GM18873 (cell line): Measurements from ENCODE around the gene GTF2H2C_2.
"Not testable (repeated sequence)": the region's sequence is repeated elsewhere in the genome, so short reads cannot be mapped to it uniquely, and the experiment has no call there.

Source experiments
- ATAC-seq: cut with Tn5 transposase; IDR thresholded peaks from one replicate; pipeline ENCODE4 v1.9.1; 2021; ENCODE audit warnings: mild to moderate bottlenecking, moderate library complexity, moderate number of reproducible peaks; ENCODE audit not compliant: unreplicated experiment, low FRiP score

Gene GTF2H2C_2

GRCh38 chr5:70415117-70415516 lies at the start of gene GTF2H2C_2:
GTF2H2C_2 (plus strand) TSS chr5:70415368.
- ATAC-seq, result peak; percentile 83

GRCh38 chr5:70400984-70401686 lies 14.0 kb upstream of the GTF2H2C_2 start:
- not testable (repeated sequence) for ATAC-seq

- not testable (repeated sequence) for ATAC-seq
Observed at GRCh38 chr5:70421322-70421721, 6.2 kb downstream of the GTF2H2C_2 start.

- ATAC-seq, result not testable (repeated sequence)
Observed at GRCh38 chr5:70423215-70423614, 8.0 kb downstream of the GTF2H2C_2 start.

GRCh38 chr5:70438518-70438917 lies 23.4 kb downstream of the GTF2H2C_2 start:
- ATAC-seq, result not testable (repeated sequence)

- ATAC-seq, result not testable (repeated sequence)
Observed at GRCh38 chr5:70449565-70449964, 34.4 kb downstream of the GTF2H2C_2 start.

- ATAC-seq, result not testable (repeated sequence)
Observed at GRCh38 chr5:70451249-70451984, 36.2 kb downstream of the GTF2H2C_2 start.

GRCh38 chr5:70457093-70457492 lies 41.9 kb downstream of the GTF2H2C_2 start:
- peak; percentile 73 for ATAC-seq

GRCh38 chr5:70459188-70459587 lies 44.0 kb downstream of the GTF2H2C_2 start:
- not testable (repeated sequence) for ATAC-seq

- not testable (repeated sequence) for ATAC-seq
Observed at GRCh38 chr5:70461984-70462383, 46.8 kb downstream of the GTF2H2C_2 start.

GRCh38 chr5:70464019-70464637 lies 49.0 kb downstream of the GTF2H2C_2 start:
- not testable (repeated sequence) for ATAC-seq

GRCh38 chr5:70469926-70470509 lies 54.9 kb downstream of the GTF2H2C_2 start:
- ATAC-seq, result not testable (repeated sequence)
